Fibroblast of lung (primary cell): ENCODE results near the gene MACC1. TPM values are rescaled to one million over a fixed set of nuclear protein-coding genes. Genes with fewer than 3 reads are reported as not detected.

Experiments
- DNase-seq, 2 donors: peaks; one replicate each; pipeline versions ENCODE4 v3.0.0 to v3.0.0-alpha.2; 2010; ENCODE audit warnings: low read depth in 2 of 2
- H2AFZ ChIP-seq: 2 replicates; pipeline ENCODE4 v1.5.1; 2012; ENCODE audit warnings: low read length, control low read depth, inconsistent platforms
- H3K27ac ChIP-seq: 2 replicates; pipeline ENCODE4 v1.5.1; 2011; ENCODE audit warnings: low read length, control low read depth; ENCODE audit not compliant: insufficient read depth
- H3K27me3 ChIP-seq: 2 replicates; pipeline ENCODE4 v1.5.1; 2011; ENCODE audit warnings: mild to moderate bottlenecking, low read length; ENCODE audit not compliant: control insufficient read depth, insufficient read depth
- H3K36me3 ChIP-seq: 2 replicates; pipeline ENCODE4 v1.5.1; 2011; ENCODE audit warnings: low read length; ENCODE audit not compliant: control insufficient read depth, insufficient read depth
- H3K4me1 ChIP-seq: 2 replicates; pipeline ENCODE4 v1.5.1; 2011; ENCODE audit warnings: low read length; ENCODE audit not compliant: control insufficient read depth, insufficient read depth; ENCODE audit errors: extremely low read depth
- H3K4me2 ChIP-seq: 2 replicates; pipeline ENCODE4 v1.5.1; 2011; ENCODE audit warnings: low read length, control low read depth; ENCODE audit not compliant: insufficient read depth; ENCODE audit errors: extremely low read depth
- H3K4me3 ChIP-seq, 4 experiments: fragments of 200-600 bp in 1 of 4; sonication (generic) in 1 of 4; replicated peaks in 1 of 4; 2 replicates each; pipeline ENCODE4 v1.5.1; 2011 to 2016; ENCODE audit warnings: low read length in 4 of 4, low read depth in 3 of 4, mild to moderate bottlenecking in 3 of 4, control low read depth in 2 of 4, inconsistent platforms in 1 of 4, mixed read lengths in 1 of 4; ENCODE audit not compliant: insufficient read depth in 1 of 4; ENCODE audit errors: control extremely low read depth in 1 of 4
- H3K79me2 ChIP-seq: 2 replicates; pipeline ENCODE4 v1.5.1; 2012; ENCODE audit warnings: mild to moderate bottlenecking, low read length, inconsistent platforms; ENCODE audit not compliant: control insufficient read depth, insufficient read depth
- H3K9ac ChIP-seq: 2 replicates; pipeline ENCODE4 v1.5.1; 2011; ENCODE audit warnings: mild to moderate bottlenecking, low read length, control low read depth; ENCODE audit not compliant: insufficient read depth
- H3K9me3 ChIP-seq: 2 replicates; pipeline ENCODE4 v1.5.1; 2012; ENCODE audit warnings: low read depth, low read length; ENCODE audit not compliant: control insufficient read depth, insufficient read depth
- H4K20me1 ChIP-seq: 2 replicates; pipeline ENCODE4 v1.5.1; 2011; ENCODE audit warnings: low read length; ENCODE audit not compliant: control insufficient read depth, insufficient read depth; ENCODE audit errors: extremely low read depth
- CTCF ChIP-seq, 2 donors: IDR thresholded peaks in 1 of 2; conservative IDR thresholded peaks in 1 of 2; 1 replicate in 1 of 2; 2 replicates in 1 of 2; pipeline ENCODE4 v1.5.1; 2011 to 2012; ENCODE audit warnings: low read length in 2 of 2, control low read depth in 1 of 2, inconsistent platforms in 1 of 2, low read depth in 1 of 2, mild to moderate bottlenecking in 1 of 2
- EZH2 ChIP-seq: IDR thresholded peaks from 2 replicates; pipeline ENCODE4 v1.5.1; 2012; ENCODE audit warnings: low read length, control low read depth, mild to moderate bottlenecking; ENCODE audit errors: missing control alignments
- polyA plus RNA-seq, 2 donors: library from polyadenylated mRNA; depleted of rRNA in 1 of 2; stranded (reverse) in 1 of 2; unstranded in 1 of 2; fragments of >200 nt; gene quantifications; 2 replicates each; pipeline ENCODE4 v1.2.1, GENCODE V29; 2011 to 2012; ENCODE audit warnings: missing spikeins in 1 of 2
- total RNA-seq: library from RNA; depleted of rRNA; stranded (reverse); fragments of >200 nt; gene quantifications from 2 replicates; pipeline ENCODE4 v1.2.1, GENCODE V29; 2014

The MACC1 gene
- total and polyA plus RNA-seq, 2 donors (not counting 1 experiment from before 2014, with no cell fraction given): under 0.01 to 0.33 TPM

- Histone ChIP-seq H3K27me3 (no peaks in the 10 kb centered on the region), H3K9ac (no peak overlapping the region), H3K4me2 (no peak overlapping the region), H3K27ac (no peak overlapping the region), H4K20me1 (no peaks in the 10 kb centered on the region), H2AFZ (no peak overlapping the region), H3K36me3 (no peaks in the 10 kb centered on the region), H3K4me1 (no peaks in the 10 kb centered on the region), H3K4me3 (no peak overlapping the region), H3K9me3 (no peaks in the 10 kb centered on the region), H3K79me2 (no peaks in the 10 kb centered on the region)
- no peak for DNase-seq
- TF ChIP-seq EZH2: no peak
Measured at GRCh38 chr7:20153567-20153966, 63.6 kb downstream of the MACC1 start.

GRCh38 chr7:20152511-20152910, 64.7 kb downstream of the MACC1 start:
- no peaks in the 10 kb centered on the region for H3K79me2 ChIP-seq
- no peak overlapping the region for H3K9ac ChIP-seq
- no peaks in the 10 kb centered on the region for H4K20me1 ChIP-seq
- no peaks in the 10 kb centered on the region for H3K9me3 ChIP-seq
- no peak for DNase-seq
- no peaks in the 10 kb centered on the region for H3K4me1 ChIP-seq
- H3K4me2 ChIP-seq: no peak overlapping the region
- H3K36me3 ChIP-seq: no peaks in the 10 kb centered on the region
- H3K4me3 ChIP-seq: no peak overlapping the region
- H3K27me3 ChIP-seq: no peaks in the 10 kb centered on the region
- no peak overlapping the region for H3K27ac ChIP-seq
- H2AFZ ChIP-seq: no peak overlapping the region
- TF ChIP-seq CTCF (conservative IDR thresholded peaks at IDR 0.05 in 1 of 2, IDR thresholded peaks at IDR 0.05 in 1 of 2; ENCODE audit: low read depth in 1 of 2, low read length in 2 of 2) (no peak), EZH2 (no peak)

- H3K4me2 ChIP-seq: no peak overlapping the region
- H4K20me1 ChIP-seq: no peaks in the 10 kb centered on the region
- no peaks in the 10 kb centered on the region for H3K4me1 ChIP-seq
- H3K4me3 ChIP-seq: no peak overlapping the region
- H3K27me3 ChIP-seq: no peaks in the 10 kb centered on the region
- no peak overlapping the region for H3K27ac ChIP-seq
- no peaks in the 10 kb centered on the region for H3K36me3 ChIP-seq
- no peak overlapping the region for H2AFZ ChIP-seq
- DNase-seq: no peak
- H3K9me3 ChIP-seq: no peaks in the 10 kb centered on the region
- TF ChIP-seq CTCF (conservative IDR thresholded peaks at IDR 0.05 in 1 of 2, IDR thresholded peaks at IDR 0.05 in 1 of 2; ENCODE audit: low read depth in 1 of 2, low read length in 2 of 2) (no peak), EZH2 (no peak)
- no peak overlapping the region for H3K9ac ChIP-seq
- no peaks in the 10 kb centered on the region for H3K79me2 ChIP-seq
Measured at GRCh38 chr7:20151708-20152456, 65.3 kb downstream of the MACC1 start.
